SK-N-SH (cell line): ENCODE data around the gene DAB2IP. TPM values are rescaled to one million over a fixed set of nuclear protein-coding genes. Genes with fewer than 3 reads are reported as not detected.
A peak's percentile ranks its signal among the peaks of the same experiment; 100 is the strongest.

Experiments
- CTCF ChIA-PET: fragments of 300-600, 350-600 bp; formaldehyde crosslinking; extraction: SDS; loops from one replicate; lab custom pipeline; 2021; lab: Yijun Ruan, JAX
- POLR2A ChIA-PET: fragments of 350-600 bp; sonication (Branson Sonifier 250); formaldehyde crosslinking; extraction: SDS; loops from one replicate; lab custom pipeline; 2020; ENCODE audit warnings: antibody characterized with exemption, inconsistent platforms; lab: Yijun Ruan, JAX
- DNase-seq: peaks from one replicate; pipeline ENCODE4 v3.0.0; 2012
- H2AFZ ChIP-seq: fragments of 200-600 bp; sonication (generic); 2 replicates; pipeline ENCODE4 v1.8.1; 2016; ENCODE audit warnings: antibody characterized with exemption, mild to moderate bottlenecking, low read depth
- H3F3A ChIP-seq: fragments of 200-600 bp; sonication (generic); replicated peaks from 2 replicates; pipeline ENCODE3; 2016; ENCODE audit warnings: antibody characterized with exemption, mild to moderate bottlenecking; ENCODE audit not compliant: insufficient read depth
- H3K27ac ChIP-seq, 2 experiments: fragments of 200-500 bp in 1 of 2; fragments of 200-600 bp in 1 of 2; sonication (Bioruptor generic) in 1 of 2; sonication (generic), shearing (Covaris generic) in 1 of 2; 2 replicates each; pipeline versions ENCODE4 v1.5.1 to v1.6.1; 2014 to 2016; ENCODE audit warnings: low read depth in 2 of 2, inconsistent platforms in 1 of 2, low read length in 1 of 2, mild to moderate bottlenecking in 1 of 2, mixed read lengths in 1 of 2
- H3K27me3 ChIP-seq: fragments of 200-600 bp; sonication (generic), shearing (Covaris generic); 2 replicates; pipeline ENCODE4 v1.6.1; 2016; ENCODE audit warnings: mixed run types; ENCODE audit not compliant: insufficient read depth
- H3K36me3 ChIP-seq, 2 experiments: fragments of 200-500 bp in 1 of 2; fragments of 200-600 bp in 1 of 2; sonication (Bioruptor generic) in 1 of 2; sonication (generic) in 1 of 2; replicated peaks in 1 of 2; 2 replicates each; pipeline versions ENCODE3 to v1.5.1; 2014 to 2016; ENCODE audit warnings: low read length in 1 of 2, mild to moderate bottlenecking in 1 of 2; ENCODE audit not compliant: insufficient read depth in 2 of 2, control insufficient read depth in 1 of 2
- H3K4me1 ChIP-seq, 2 experiments: fragments of 200-500 bp in 1 of 2; fragments of 200-600 bp in 1 of 2; sonication (Bioruptor generic) in 1 of 2; sonication (generic), shearing (Covaris generic) in 1 of 2; 2 replicates each; pipeline versions ENCODE4 v1.5.1 to v1.6.1; 2014 to 2016; ENCODE audit warnings: low read depth in 1 of 2, low read length in 1 of 2, mixed run types in 1 of 2; ENCODE audit not compliant: insufficient read depth in 2 of 2, control insufficient read depth in 1 of 2
- H3K4me2 ChIP-seq: fragments of 200-600 bp; sonication (generic), shearing (Covaris generic); 2 replicates; pipeline ENCODE4 v1.6.1; 2017; ENCODE audit warnings: mixed run types
- H3K4me3 ChIP-seq, 2 experiments: fragments of 200-500 bp in 1 of 2; fragments of 200-600 bp in 1 of 2; sonication (Bioruptor generic) in 1 of 2; sonication (generic), shearing (Covaris generic) in 1 of 2; 2 replicates each; pipeline versions ENCODE4 v1.5.1 to v1.8.1; 2014 to 2016; ENCODE audit warnings: low read depth in 2 of 2, inconsistent platforms in 1 of 2, low read length in 1 of 2, mild to moderate bottlenecking in 1 of 2, mixed read lengths in 1 of 2, moderate library complexity in 1 of 2
- H3K79me2 ChIP-seq: fragments of 200-600 bp; sonication (generic); 2 replicates; pipeline ENCODE4 v1.8.1; 2017; ENCODE audit warnings: mild to moderate bottlenecking; ENCODE audit not compliant: insufficient read depth
- H3K9ac ChIP-seq: fragments of 200-600 bp; sonication (generic); 2 replicates; pipeline ENCODE4 v1.6.1; 2017; ENCODE audit warnings: mixed run types
- H3K9me2 ChIP-seq: fragments of 200-600 bp; sonication (generic); 2 replicates; pipeline ENCODE4 v1.6.1; 2017; ENCODE audit warnings: mixed run types
- H3K9me3 ChIP-seq: fragments of 200-600 bp; sonication (generic); 2 replicates; pipeline ENCODE4 v1.6.1; 2017; ENCODE audit warnings: mixed run types, mild to moderate bottlenecking, moderate library complexity
- H4K20me1 ChIP-seq: fragments of 200-600 bp; sonication (generic); 2 replicates; pipeline ENCODE4 v1.6.1; 2017; ENCODE audit warnings: mild to moderate bottlenecking, mixed run types; ENCODE audit not compliant: insufficient read depth
- FOSL2 ChIP-seq: IDR thresholded peaks from 2 replicates; pipeline ENCODE4 v1.4.0; 2012; ENCODE audit warnings: low read depth, mild to moderate bottlenecking, moderate library complexity, borderline replicate concordance
- FOXJ3 ChIP-seq: sonication (generic); formaldehyde crosslinking; IDR thresholded peaks from 2 replicates; pipeline ENCODE4 v1.5.1; 2020; ENCODE audit warnings: mild to moderate bottlenecking, missing genetic modification reagents
- FOXM1 ChIP-seq: IDR thresholded peaks from 2 replicates; pipeline ENCODE4 v1.4.0; 2012; ENCODE audit warnings: low read depth, mild to moderate bottlenecking
- GABPA ChIP-seq: IDR thresholded peaks from 2 replicates; pipeline ENCODE4 v1.4.0; 2012; ENCODE audit warnings: low read depth, mild to moderate bottlenecking
- MEF2A ChIP-seq: IDR thresholded peaks from 2 replicates; pipeline ENCODE4 v1.4.0; 2012; ENCODE audit warnings: low read depth, borderline replicate concordance
- MXI1 ChIP-seq: IDR thresholded peaks from 2 replicates; pipeline ENCODE4 v1.6.1; 2012; ENCODE audit warnings: mild to moderate bottlenecking, low read depth, low read length, improper control_type of control experiment
- NFIC ChIP-seq: IDR thresholded peaks from 2 replicates; pipeline ENCODE4 v1.4.0; 2012; ENCODE audit warnings: borderline replicate concordance
- RAD21 ChIP-seq: IDR thresholded peaks from 2 replicates; pipeline ENCODE4 v1.6.1; 2012; ENCODE audit warnings: mild to moderate bottlenecking, low read length
- SIN3A ChIP-seq: IDR thresholded peaks from 2 replicates; pipeline ENCODE4 v1.6.1; 2012; ENCODE audit warnings: low read depth, mild to moderate bottlenecking, low read length, moderate library complexity, borderline replicate concordance
- TAF1 ChIP-seq: IDR thresholded peaks from 2 replicates; pipeline ENCODE4 v1.6.1; 2012; ENCODE audit warnings: low read depth, mild to moderate bottlenecking, low read length, moderate library complexity, borderline replicate concordance
- TCF12 ChIP-seq: IDR thresholded peaks from 2 replicates; pipeline ENCODE4 v1.4.0; 2012
- TEAD4 ChIP-seq: IDR thresholded peaks from 2 replicates; pipeline ENCODE4 v1.4.0; 2012; ENCODE audit warnings: mild to moderate bottlenecking, borderline replicate concordance; ENCODE audit not compliant: insufficient read depth
- WGBS: methylation state at CpG from one replicate; pipeline ENCODE4 v1.1.6; 2017; ENCODE audit warnings: low lambda C conversion rate; 5-methylcytosine and 5-hydroxymethylcytosine counted together
- polyA plus RNA-seq, 3 experiments: library from polyadenylated mRNA; depleted of rRNA; stranded (reverse); fragments of >200 nt; gene quantifications; 2 replicates each; pipeline ENCODE4 v1.2.3, GENCODE V29; 2012
- TF ChIP-seq, protein P1 (sequence below): IDR thresholded peaks from 2 replicates; pipeline ENCODE4 v1.6.1; 2012; ENCODE audit warnings: mild to moderate bottlenecking, low read depth, low read length, moderate library complexity
- TF ChIP-seq, protein P2 (sequence below): fragments of 200-600 bp; sonication (generic); IDR thresholded peaks from 2 replicates; pipeline ENCODE4 v1.6.1; 2017; ENCODE audit warnings: antibody characterized with exemption, mild to moderate bottlenecking, moderate library complexity
- TF ChIP-seq, protein P3 (sequence below): IDR thresholded peaks from 2 replicates; pipeline ENCODE4 v1.4.0; 2012; ENCODE audit warnings: low read depth, borderline replicate concordance
- TF ChIP-seq, protein P4 (sequence below): IDR thresholded peaks from 2 replicates; pipeline ENCODE4 v1.4.0; 2012; ENCODE audit warnings: low read depth, borderline replicate concordance
- TF ChIP-seq, protein P5 (sequence below): IDR thresholded peaks from 2 replicates; pipeline ENCODE4; 2012

Gene DAB2IP
- polyA plus RNA-seq, 1 of the 3 experiments (the other 2 are of a cell fraction): 21.4 TPM

DNA sequence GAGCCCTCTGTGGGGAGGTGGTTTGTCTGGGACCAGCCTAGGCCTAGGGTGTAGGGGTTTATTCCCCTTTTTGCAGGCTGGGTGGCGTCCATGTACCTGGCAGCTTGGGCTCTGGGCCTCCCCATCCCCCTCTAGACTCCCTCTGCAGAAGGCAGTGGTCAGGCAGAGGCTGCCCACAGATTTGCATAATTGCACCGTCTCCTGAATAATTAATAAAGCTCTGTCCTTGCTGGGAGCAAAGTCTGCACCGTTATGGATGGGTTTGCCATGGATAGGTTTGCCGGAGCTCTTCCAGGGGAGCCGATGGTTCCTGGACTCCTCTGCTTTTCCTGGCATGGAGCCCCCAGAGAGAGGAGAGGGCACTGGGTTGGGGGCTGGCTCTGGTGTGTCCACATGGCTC is 60.4 kb downstream of the DAB2IP start:
- Histone ChIP-seq H3K27me3 (no peaks in the 10 kb centered on the region), H3K27ac (no peak overlapping the region; a peak in 1 of 4 replicates), H2AFZ (no peak overlapping the region), H4K20me1 (peaks cover 97% of the 10 kb centered on the region), H3K9me3 (no peaks in the 10 kb centered on the region), H3K9ac (no peak overlapping the region), H3K4me1 (peaks cover 7 to 86% of the 10 kb centered on the region in 2 experiments; a peak in 3 of 4 replicates), H3F3A (peaks cover 3% of the 10 kb centered on the region), H3K79me2 (peaks cover 66% of the 10 kb centered on the region), H3K36me3 (peaks cover 3 to 6% of the 10 kb centered on the region in 2 experiments), H3K9me2 (no peaks in the 10 kb centered on the region), H3K4me3 (no peak overlapping the region), H3K4me2 (no peak overlapping the region)
- POLR2A ChIA-PET: interaction anchor here (1.0 kb wide), 1 partner anchor 14 kb away, joined by 3 read pairs; no protein-coding TSS in a partner anchor
- CTCF ChIA-PET: interaction anchor here (1.8 to 4.1 kb wide), 3 partner anchors 11 to 24 kb away, joined by 5 to 16 read pairs (median 10); no protein-coding TSS in a partner anchor
- TF ChIP-seq, protein P1, sequence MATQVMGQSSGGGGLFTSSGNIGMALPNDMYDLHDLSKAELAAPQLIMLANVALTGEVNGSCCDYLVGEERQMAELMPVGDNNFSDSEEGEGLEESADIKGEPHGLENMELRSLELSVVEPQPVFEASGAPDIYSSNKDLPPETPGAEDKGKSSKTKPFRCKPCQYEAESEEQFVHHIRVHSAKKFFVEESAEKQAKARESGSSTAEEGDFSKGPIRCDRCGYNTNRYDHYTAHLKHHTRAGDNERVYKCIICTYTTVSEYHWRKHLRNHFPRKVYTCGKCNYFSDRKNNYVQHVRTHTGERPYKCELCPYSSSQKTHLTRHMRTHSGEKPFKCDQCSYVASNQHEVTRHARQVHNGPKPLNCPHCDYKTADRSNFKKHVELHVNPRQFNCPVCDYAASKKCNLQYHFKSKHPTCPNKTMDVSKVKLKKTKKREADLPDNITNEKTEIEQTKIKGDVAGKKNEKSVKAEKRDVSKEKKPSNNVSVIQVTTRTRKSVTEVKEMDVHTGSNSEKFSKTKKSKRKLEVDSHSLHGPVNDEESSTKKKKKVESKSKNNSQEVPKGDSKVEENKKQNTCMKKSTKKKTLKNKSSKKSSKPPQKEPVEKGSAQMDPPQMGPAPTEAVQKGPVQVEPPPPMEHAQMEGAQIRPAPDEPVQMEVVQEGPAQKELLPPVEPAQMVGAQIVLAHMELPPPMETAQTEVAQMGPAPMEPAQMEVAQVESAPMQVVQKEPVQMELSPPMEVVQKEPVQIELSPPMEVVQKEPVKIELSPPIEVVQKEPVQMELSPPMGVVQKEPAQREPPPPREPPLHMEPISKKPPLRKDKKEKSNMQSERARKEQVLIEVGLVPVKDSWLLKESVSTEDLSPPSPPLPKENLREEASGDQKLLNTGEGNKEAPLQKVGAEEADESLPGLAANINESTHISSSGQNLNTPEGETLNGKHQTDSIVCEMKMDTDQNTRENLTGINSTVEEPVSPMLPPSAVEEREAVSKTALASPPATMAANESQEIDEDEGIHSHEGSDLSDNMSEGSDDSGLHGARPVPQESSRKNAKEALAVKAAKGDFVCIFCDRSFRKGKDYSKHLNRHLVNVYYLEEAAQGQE: no peak
- TF ChIP-seq NFIC (no peak), FOXJ3 (CRISPR knock-in tag) (no peak), FOXM1 (no peak), FOSL2 (no peak)
- TF ChIP-seq, protein P2, sequence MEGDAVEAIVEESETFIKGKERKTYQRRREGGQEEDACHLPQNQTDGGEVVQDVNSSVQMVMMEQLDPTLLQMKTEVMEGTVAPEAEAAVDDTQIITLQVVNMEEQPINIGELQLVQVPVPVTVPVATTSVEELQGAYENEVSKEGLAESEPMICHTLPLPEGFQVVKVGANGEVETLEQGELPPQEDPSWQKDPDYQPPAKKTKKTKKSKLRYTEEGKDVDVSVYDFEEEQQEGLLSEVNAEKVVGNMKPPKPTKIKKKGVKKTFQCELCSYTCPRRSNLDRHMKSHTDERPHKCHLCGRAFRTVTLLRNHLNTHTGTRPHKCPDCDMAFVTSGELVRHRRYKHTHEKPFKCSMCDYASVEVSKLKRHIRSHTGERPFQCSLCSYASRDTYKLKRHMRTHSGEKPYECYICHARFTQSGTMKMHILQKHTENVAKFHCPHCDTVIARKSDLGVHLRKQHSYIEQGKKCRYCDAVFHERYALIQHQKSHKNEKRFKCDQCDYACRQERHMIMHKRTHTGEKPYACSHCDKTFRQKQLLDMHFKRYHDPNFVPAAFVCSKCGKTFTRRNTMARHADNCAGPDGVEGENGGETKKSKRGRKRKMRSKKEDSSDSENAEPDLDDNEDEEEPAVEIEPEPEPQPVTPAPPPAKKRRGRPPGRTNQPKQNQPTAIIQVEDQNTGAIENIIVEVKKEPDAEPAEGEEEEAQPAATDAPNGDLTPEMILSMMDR: no peak
- WGBS: 100% methylated on average over 5 of the region's 5 CpGs
- no peak for DNase-seq

DNA sequence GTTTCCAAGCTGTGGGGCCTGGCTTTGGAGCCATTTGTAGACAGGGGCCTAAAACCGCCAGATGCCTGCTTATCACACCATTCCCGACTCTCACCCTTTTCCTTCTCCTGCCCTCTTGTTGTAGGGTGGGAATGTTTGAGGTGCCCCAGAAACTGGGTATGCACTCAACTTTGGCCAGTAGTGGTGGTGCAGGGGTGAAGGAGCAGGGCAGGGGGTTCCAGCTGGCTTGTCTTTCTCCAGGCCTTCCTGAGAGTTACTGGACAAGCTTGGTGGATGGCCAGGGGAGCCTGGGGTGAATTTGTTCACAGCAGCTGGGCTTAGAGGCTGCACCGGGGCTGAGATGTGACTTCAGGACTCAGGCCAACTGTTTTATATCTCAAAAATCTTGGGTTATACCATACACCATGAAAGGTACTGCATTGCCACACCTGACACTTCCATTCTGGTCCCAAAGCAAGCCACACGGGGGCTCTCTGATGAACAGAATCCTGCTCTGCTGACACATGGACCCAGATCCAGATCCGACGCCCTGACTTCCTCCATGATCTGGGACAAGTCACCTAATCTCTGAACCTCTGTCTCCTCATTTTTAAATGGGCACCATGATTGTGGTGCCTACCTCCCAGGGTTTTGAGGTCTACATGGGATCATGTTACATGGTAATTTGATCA is 62.1 kb downstream of the DAB2IP start:
- WGBS: 93% methylated on average over 5 of the region's 6 CpGs
- Histone ChIP-seq H3K4me2 (no peak overlapping the region), H3K36me3 (peaks cover 3 to 6% of the 10 kb centered on the region in 2 experiments), H3K9ac (no peak overlapping the region), H3K79me2 (peaks cover 64% of the 10 kb centered on the region), H3K27ac (peak overlapping the region in 1 of 2 experiments; percentile 16; a peak in 1 of 4 replicates), H3K27me3 (no peaks in the 10 kb centered on the region), H3K4me3 (no peak overlapping the region), H3K9me2 (no peaks in the 10 kb centered on the region), H3K9me3 (no peaks in the 10 kb centered on the region), H3F3A (no peaks in the 10 kb centered on the region), H2AFZ (no peak overlapping the region), H3K4me1 (peaks cover 0 to 87% of the 10 kb centered on the region in 2 experiments; a peak in 2 of 4 replicates), H4K20me1 (peaks cover 96% of the 10 kb centered on the region)
- POLR2A ChIA-PET: no interaction called here
- DNase-seq: no peak
- CTCF ChIA-PET: interaction anchor here (0.9 to 2.7 kb wide), 3 partner anchors 12 to 18 kb away, joined by 3 to 10 read pairs (median 3); no protein-coding TSS in a partner anchor
- no peak for TF ChIP-seq RAD21
- no peak for TF ChIP-seq MEF2A
- TF ChIP-seq TEAD4: no peak
- TF ChIP-seq, protein P3, sequence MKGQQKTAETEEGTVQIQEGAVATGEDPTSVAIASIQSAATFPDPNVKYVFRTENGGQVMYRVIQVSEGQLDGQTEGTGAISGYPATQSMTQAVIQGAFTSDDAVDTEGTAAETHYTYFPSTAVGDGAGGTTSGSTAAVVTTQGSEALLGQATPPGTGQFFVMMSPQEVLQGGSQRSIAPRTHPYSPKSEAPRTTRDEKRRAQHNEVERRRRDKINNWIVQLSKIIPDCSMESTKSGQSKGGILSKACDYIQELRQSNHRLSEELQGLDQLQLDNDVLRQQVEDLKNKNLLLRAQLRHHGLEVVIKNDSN: no peak
- TF ChIP-seq MXI1: no peak
- TF ChIP-seq, protein P4, sequence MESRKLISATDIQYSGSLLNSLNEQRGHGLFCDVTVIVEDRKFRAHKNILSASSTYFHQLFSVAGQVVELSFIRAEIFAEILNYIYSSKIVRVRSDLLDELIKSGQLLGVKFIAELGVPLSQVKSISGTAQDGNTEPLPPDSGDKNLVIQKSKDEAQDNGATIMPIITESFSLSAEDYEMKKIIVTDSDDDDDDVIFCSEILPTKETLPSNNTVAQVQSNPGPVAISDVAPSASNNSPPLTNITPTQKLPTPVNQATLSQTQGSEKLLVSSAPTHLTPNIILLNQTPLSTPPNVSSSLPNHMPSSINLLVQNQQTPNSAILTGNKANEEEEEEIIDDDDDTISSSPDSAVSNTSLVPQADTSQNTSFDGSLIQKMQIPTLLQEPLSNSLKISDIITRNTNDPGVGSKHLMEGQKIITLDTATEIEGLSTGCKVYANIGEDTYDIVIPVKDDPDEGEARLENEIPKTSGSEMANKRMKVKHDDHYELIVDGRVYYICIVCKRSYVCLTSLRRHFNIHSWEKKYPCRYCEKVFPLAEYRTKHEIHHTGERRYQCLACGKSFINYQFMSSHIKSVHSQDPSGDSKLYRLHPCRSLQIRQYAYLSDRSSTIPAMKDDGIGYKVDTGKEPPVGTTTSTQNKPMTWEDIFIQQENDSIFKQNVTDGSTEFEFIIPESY: no peak
- TF ChIP-seq TAF1: no peak
- TF ChIP-seq, protein P5, sequence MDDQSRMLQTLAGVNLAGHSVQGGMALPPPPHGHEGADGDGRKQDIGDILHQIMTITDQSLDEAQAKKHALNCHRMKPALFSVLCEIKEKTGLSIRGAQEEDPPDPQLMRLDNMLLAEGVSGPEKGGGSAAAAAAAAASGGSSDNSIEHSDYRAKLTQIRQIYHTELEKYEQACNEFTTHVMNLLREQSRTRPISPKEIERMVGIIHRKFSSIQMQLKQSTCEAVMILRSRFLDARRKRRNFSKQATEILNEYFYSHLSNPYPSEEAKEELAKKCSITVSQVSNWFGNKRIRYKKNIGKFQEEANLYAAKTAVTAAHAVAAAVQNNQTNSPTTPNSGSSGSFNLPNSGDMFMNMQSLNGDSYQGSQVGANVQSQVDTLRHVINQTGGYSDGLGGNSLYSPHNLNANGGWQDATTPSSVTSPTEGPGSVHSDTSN: no peak
- TF ChIP-seq NFIC: no peak
- no peak for TF ChIP-seq SIN3A
- no peak for TF ChIP-seq TCF12
- TF ChIP-seq GABPA: no peak
